Inferior parietal cortex (tissue), 1 donor: ENCODE results near the gene TNN.
"Not testable (repeated sequence)": the region's sequence is repeated elsewhere in the genome, so short reads cannot be mapped to it uniquely, and the experiment has no call there.

Source experiments
- DNase-seq: peaks from one replicate; pipeline ENCODE4 v3.0.0-alpha.2; 2016; ENCODE audit errors: extremely low spot score

The TNN gene

GRCh38 chr1:175106536-175106935 is 38.9 kb downstream of the TNN start:
- DNase-seq, result not testable (repeated sequence)

- not testable (repeated sequence) for DNase-seq
These were observed 40.7 kb downstream of the TNN start for GRCh38 chr1:175108331-175108820.

GRCh38 chr1:175114996-175115395 is 47.4 kb downstream of the TNN start:
- DNase-seq, result no peak

GRCh38 chr1:175116210-175116798 is 48.7 kb downstream of the TNN start:
- DNase-seq, result no peak

- no peak for DNase-seq
These were observed 49.3 kb downstream of the TNN start for GRCh38 chr1:175116903-175117302.

GRCh38 chr1:175118375-175119367 is 51.0 kb downstream of the TNN start:
- no peak for DNase-seq

GRCh38 chr1:175120511-175120910 is 52.9 kb downstream of the TNN start:
- DNase-seq, result no peak

GRCh38 chr1:175124861-175125260 is 57.2 kb downstream of the TNN start:
- DNase-seq, result no peak

GRCh38 chr1:175126347-175126746 is 58.7 kb downstream of the TNN start:
- DNase-seq, result no peak

- no peak for DNase-seq
These were observed 59.9 kb downstream of the TNN start for GRCh38 chr1:175127565-175127964.

- no peak for DNase-seq
These were observed 60.9 kb downstream of the TNN start for GRCh38 chr1:175128523-175128922.

- no peak for DNase-seq
These were observed 61.5 kb downstream of the TNN start for GRCh38 chr1:175129182-175129581.

- no peak for DNase-seq
These were observed 62.0 kb downstream of the TNN start for GRCh38 chr1:175129644-175129996.

GRCh38 chr1:175129997-175130648 is 62.5 kb downstream of the TNN start:
- DNase-seq, result no peak

GRCh38 chr1:175130649-175131045 is 63.0 kb downstream of the TNN start:
- DNase-seq, result no peak

- no peak for DNase-seq
These were observed 63.5 kb downstream of the TNN start for GRCh38 chr1:175131095-175131494.

- DNase-seq, result no peak
These were observed 64.8 kb downstream of the TNN start for GRCh38 chr1:175132436-175132835.

- DNase-seq, result no peak
These were observed 66.2 kb downstream of the TNN start for GRCh38 chr1:175133673-175134435.

- no peak for DNase-seq
These were observed 66.9 kb downstream of the TNN start for GRCh38 chr1:175134500-175134899.

GRCh38 chr1:175136246-175136645 is 68.6 kb downstream of the TNN start:
- no peak for DNase-seq

- no peak for DNase-seq
These were observed 69.7 kb downstream of the TNN start for GRCh38 chr1:175137369-175137768.

- DNase-seq, result no peak
These were observed 70.9 kb downstream of the TNN start for GRCh38 chr1:175138579-175138978.
